Activated CD4-positive, alpha-beta T cell treated with anti-CD3 and anti-CD28 coated beads for 36 hours (primary cell): Measurements from ENCODE around the gene SNRNP200. TPM values are rescaled to one million over a fixed set of nuclear protein-coding genes. Genes with fewer than 3 reads are reported as not detected.

ENCODE experiments used
- ATAC-seq: fragments of 200-7000 bp; cut with Tn5 transposase; one replicate; pipeline ENCODE4 v1.10.0; 2021; ENCODE audit warnings: mild to moderate bottlenecking, moderate library complexity
- CTCF ChIA-PET: fragments of 350-600 bp; sonication (Branson Sonifier 250); formaldehyde crosslinking; loops from one replicate; lab custom pipeline; 2021; ENCODE audit warnings: antibody characterized with exemption; lab: Charles Lee
- POLR2A ChIA-PET: fragments of 350-600 bp; sonication (Branson Sonifier 250); formaldehyde crosslinking; loops from one replicate; lab custom pipeline; 2021; ENCODE audit warnings: antibody characterized with exemption, inconsistent platforms; lab: Charles Lee
- DNase-seq: peaks from one replicate; pipeline ENCODE4 v3.0.0-alpha.2; 2020
- H3K27ac Mint-ChIP-seq: one replicate; pipeline ENCODE4 v1.8.0; 2021; ENCODE audit warnings: mixed read lengths
- H3K27me3 Mint-ChIP-seq: one replicate; pipeline ENCODE4 v1.8.0; 2021; ENCODE audit warnings: mixed read lengths
- H3K36me3 Mint-ChIP-seq: one replicate; pipeline ENCODE4 v1.8.0; 2021; ENCODE audit warnings: low read depth, mixed read lengths
- H3K4me1 Mint-ChIP-seq: one replicate; pipeline ENCODE4 v1.8.0; 2021; ENCODE audit warnings: mixed read lengths
- H3K4me3 Mint-ChIP-seq: one replicate; pipeline ENCODE4 v1.8.0; 2021; ENCODE audit warnings: mild to moderate bottlenecking, moderate library complexity, mixed read lengths
- H3K9me3 Mint-ChIP-seq: one replicate; pipeline ENCODE4 v1.8.0; 2021; ENCODE audit warnings: low read depth, mixed read lengths
- intact Hi-C, 2 experiments: fragments of 100-400 bp; cut with DNase I in 1 of 2; cut with micrococcal nuclease in 1 of 2; formaldehyde crosslinking; loops; one replicate each; pipeline versions ENCODE4 v1.14.2 to v1.15.1; 2022 to 2024; cut with DNase I, micrococcal nuclease
- total RNA-seq, 2 experiments: library from RNA; stranded (reverse); gene quantifications; one replicate each; pipeline ENCODE4 v1.2.3, GENCODE V29; 2021

SNRNP200 gene
- total RNA-seq, 2 experiments from 2014 or later, result 176 to 198 TPM

DNA sequence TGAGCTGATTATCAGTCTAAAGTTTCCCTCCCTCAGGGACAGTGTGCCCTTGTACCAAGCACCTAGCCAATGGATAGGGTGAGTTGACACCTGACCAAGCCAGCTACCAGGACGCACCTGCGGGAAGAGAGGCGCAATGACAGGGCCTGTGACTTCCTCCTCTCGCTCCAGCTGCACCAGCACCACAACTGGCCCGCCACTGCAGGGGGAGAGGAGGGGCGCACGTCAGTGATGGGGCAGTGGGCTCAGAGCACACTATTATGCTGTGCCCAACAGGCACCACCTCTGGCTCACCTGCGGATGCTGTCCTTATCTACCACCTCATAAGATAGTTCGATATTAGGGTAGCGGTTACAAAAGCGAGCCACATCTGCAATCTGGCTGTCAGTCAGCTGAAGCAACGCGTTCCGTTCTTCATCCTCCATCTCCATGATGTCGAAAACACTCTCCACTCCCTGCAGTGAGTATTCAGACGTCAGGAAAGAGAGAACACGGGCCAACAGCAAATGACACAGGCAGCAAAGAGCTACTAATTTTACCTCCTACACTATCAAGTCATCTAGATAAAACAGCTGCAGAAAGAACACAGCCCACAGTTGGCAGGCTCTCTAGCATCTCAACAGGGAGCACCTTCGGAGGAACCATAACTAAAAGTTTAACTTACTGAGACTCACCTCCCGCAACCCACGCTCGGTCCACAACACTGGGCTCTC lies 28.4 kb downstream of the SNRNP200 start:
- no peak overlapping the region for H3K4me3 Mint-ChIP-seq
- H3K9me3 Mint-ChIP-seq, result no peaks in the 10 kb centered on the region
- DNase-seq (no peak), ATAC-seq (no peak)
- ChIA-PET POLR2A (no interaction called here), CTCF (interaction anchor here (0.6 to 1.0 kb wide), 3 partner anchors 23 to 164 kb away, joined by 3 to 4 read pairs (median 3); no protein-coding TSS in a partner anchor)
- intact Hi-C loops, result no loop called here
- H3K27ac Mint-ChIP-seq, result no peak overlapping the region
- peaks cover 65% of the 10 kb centered on the region for H3K36me3 Mint-ChIP-seq
- H3K4me1 Mint-ChIP-seq, result no peaks in the 10 kb centered on the region
- H3K27me3 Mint-ChIP-seq, result no peaks in the 10 kb centered on the region

DNA sequence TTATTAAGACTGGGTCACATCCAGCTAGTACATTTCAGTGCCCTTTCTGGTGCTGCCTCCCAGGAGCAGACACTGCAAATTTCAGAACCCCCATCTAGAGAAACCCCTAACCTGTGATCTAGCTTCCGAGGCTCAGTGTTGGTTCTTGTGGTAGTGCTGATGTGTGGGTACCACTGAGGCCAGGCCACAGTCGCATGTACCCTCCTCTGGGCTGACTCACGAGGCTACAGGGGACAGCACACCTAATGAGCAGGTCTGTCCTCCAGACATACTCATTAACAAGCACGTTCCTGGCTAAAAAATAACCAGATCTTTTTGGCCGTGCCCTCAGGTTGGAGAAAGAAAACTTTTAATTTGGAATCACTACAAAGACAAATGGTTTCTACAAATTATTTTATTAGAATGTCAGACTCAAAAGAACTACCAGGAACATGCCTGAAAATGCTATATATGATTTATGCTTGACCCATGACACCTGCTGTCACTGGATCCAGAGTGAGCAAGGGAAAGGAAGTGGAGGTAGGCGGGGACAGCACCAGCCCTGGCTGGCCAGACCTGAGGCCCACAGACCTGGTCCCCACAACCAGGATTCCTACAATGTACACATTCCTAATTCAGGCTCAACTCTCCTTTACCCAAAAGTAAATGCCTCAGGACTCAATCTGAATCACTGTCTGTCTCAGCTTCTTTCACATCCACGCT lies 30.8 kb downstream of the SNRNP200 start:
- ATAC-seq (no peak), DNase-seq (no peak)
- CTCF ChIA-PET, result interaction anchor here (0.5 to 1.7 kb wide), 3 partner anchors 20 to 457 kb away, joined by 3 read pairs; no protein-coding TSS in a partner anchor
- H3K4me3 Mint-ChIP-seq, result no peak overlapping the region
- POLR2A ChIA-PET, result no interaction called here
- intact Hi-C loops, result no loop called here
- no peaks in the 10 kb centered on the region for H3K9me3 Mint-ChIP-seq
- H3K27ac Mint-ChIP-seq, result peak overlapping the region; percentile 26
- no peaks in the 10 kb centered on the region for H3K4me1 Mint-ChIP-seq
- no peaks in the 10 kb centered on the region for H3K27me3 Mint-ChIP-seq
- H3K36me3 Mint-ChIP-seq, result peaks cover 60% of the 10 kb centered on the region

DNA sequence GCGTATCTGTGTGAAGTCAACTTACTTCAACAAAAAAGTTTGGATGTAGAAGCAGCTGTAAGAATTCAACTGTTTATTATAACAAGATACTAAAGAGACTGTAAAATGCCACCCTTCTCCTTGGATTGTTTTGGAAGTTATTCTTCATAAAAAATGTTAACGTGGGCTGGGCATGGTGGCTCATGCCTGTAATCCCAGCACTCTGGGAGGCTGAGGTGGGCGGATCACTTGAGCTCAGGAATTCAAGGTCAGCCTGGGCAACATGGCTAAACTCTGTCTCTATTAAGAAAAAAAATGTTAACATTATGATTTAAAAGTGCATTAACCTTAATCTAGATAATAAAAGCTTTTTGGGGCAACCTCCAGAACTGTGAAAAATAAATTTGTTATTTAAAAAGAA lies 31.6 kb downstream of the SNRNP200 start:
- Mint-ChIP-seq H3K27me3 (no peaks in the 10 kb centered on the region), H3K9me3 (no peaks in the 10 kb centered on the region), H3K36me3 (peaks cover 59% of the 10 kb centered on the region), H3K4me1 (peaks cover 3% of the 10 kb centered on the region), H3K4me3 (no peak overlapping the region), H3K27ac (no peak overlapping the region)
- POLR2A ChIA-PET, result interaction anchor here (0.7 kb wide), 1 partner anchor 23 kb away, joined by 3 read pairs; no protein-coding TSS in a partner anchor
- ATAC-seq (no peak), DNase-seq (no peak)
- intact Hi-C loops, result loop anchor here in 1 of 2 experiments (2.0 kb wide), 1 partner anchor 15 kb away; no protein-coding TSS in a partner anchor
- CTCF ChIA-PET, result interaction anchor here (1.0 to 1.7 kb wide), 2 partner anchors 19 to 24 kb away, joined by 3 read pairs; no protein-coding TSS in a partner anchor

DNA sequence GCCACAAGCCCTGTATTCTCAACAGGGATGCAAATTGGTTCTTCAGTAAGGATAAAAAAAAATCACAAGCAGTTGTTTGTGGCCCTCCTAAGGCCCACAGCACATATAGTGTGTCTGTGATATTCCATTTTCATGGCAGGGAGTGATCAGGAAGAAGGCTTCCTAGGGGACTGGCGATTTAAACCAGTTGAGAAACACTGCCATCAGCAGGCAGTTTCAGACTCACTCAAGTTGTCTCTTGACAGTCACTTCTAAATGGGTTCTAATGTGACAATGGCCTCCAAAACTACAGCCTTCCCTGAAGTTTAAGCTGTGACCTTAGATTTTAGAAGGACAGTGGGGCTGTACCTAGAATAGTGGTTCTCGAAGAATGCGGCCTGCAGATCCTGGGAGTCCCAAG lies 33.4 kb downstream of the SNRNP200 start:
- CTCF ChIA-PET, result interaction anchor here (0.6 to 1.0 kb wide), 5 partner anchors 29 to 198 kb away, joined by 3 read pairs; partner anchors contain the start of gene STARD7
- no peak for ATAC-seq
- Mint-ChIP-seq H3K27ac (no peak overlapping the region), H3K4me1 (peaks cover 20% of the 10 kb centered on the region), H3K4me3 (no peak overlapping the region), H3K36me3 (peaks cover 58% of the 10 kb centered on the region), H3K9me3 (no peaks in the 10 kb centered on the region), H3K27me3 (no peaks in the 10 kb centered on the region)
- no peak for DNase-seq
- intact Hi-C loops, result loop anchor here in 1 of 2 experiments (2.0 kb wide), 1 partner anchor 17 kb away; no protein-coding TSS in a partner anchor
- POLR2A ChIA-PET, result no interaction called here

DNA sequence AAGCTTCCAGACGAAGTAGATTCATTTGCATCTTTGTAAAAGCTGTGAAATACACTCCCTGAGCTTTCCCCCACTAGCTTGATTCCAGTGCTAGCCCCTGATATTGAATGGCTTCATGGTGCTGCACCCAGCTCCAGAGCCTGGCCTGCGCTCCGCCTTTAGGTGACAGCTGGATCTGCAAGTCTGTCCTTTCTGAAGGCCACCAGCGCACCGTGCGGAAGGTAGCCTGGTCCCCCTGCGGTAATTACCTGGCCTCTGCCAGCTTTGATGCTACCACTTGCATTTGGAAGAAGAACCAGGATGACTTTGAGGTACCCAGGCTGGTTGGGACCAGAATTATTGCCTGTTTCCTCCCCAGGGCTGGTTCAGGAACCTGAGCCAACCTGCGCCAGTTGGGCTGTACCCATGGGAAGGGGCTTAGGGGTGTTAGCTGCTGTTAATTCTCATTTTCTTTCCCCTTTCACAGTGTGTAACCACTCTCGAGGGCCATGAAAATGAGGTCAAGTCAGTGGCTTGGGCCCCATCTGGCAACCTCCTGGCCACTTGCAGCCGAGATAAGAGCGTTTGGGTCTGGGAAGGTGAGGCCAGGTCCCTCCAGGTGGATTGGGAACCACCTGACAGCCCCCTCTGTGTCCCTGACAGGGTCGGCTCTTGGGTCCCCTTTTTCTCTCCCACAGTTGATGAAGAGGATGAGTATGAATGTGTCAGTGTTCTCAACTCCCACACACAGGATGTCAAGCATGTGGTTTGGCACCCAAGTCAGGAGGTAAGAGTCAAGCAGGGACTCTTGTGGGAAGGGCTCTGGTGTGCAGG lies 38.0 kb downstream of the SNRNP200 start:
- no peaks in the 10 kb centered on the region for H3K9me3 Mint-ChIP-seq
- ChIA-PET POLR2A (interaction anchor here (0.5 to 1.2 kb wide), 6 partner anchors 25 to 269 kb away, joined by 3 to 7 read pairs (median 4); partner anchors contain the start of gene ARID5A), CTCF (interaction anchor here (0.6 to 1.9 kb wide), 12 partner anchors 16 to 275 kb away, joined by 3 to 10 read pairs (median 5); partner anchors contain the start of genes ASTL and STARD7)
- ATAC-seq (peak; percentile 33), DNase-seq (peak; percentile 78)
- H3K27ac Mint-ChIP-seq, result peak overlapping the region; percentile 92
- peak overlapping the region; percentile 99 for H3K4me3 Mint-ChIP-seq
- H3K27me3 Mint-ChIP-seq, result no peaks in the 10 kb centered on the region
- peaks cover 39% of the 10 kb centered on the region for H3K36me3 Mint-ChIP-seq
- H3K4me1 Mint-ChIP-seq, result peaks cover 45% of the 10 kb centered on the region
- intact Hi-C loops, result loop anchor here (2.0 to 10.0 kb wide), 9 partner anchors 57 to 1397 kb away; partner anchors contain the start of genes ACTR1B (in 1 of the 2), ADRA2B (in 1 of the 2), ANKRD36C (in 1 of the 2) and C2orf92 (in 1 of the 2)

DNA sequence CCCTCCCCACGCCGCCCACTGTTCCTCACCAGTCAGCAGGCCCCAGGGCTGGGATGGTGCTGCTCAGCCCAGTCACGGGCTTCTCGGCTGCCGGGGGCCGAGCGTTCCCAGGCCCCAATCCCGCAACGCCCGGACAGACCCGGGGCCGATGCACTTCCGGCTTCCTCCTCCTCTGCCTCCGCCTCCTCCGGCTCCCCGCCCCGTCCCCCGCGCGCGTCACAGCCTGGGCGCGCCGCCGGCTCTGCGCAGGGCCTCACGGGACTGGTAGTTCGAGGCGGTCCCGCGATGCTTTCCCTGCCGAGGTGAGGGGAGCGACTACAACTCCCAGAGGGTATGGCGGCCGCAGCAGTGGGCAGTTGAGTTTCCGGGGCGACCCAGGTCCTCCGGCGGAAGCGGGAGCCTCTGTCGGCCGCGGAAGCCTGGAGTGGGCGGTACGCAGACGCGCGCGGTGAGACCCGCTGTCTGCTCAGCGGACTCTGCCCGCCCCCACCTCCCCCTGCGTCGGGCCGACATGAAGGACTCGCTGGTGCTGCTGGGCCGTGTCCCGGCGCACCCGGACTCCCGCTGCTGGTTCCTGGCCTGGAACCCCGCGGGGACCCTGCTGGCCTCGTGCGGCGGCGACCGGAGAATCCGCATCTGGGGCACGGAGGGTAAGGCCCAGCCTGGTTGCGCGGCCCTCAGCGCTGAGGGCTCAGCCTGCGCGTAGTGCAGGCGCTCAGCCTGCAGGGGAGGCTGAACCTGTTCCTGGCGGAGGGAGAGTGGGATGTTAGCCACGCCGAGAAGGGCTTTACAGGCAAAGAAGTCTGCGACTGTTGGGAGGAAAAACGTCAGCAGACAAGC lies 39.3 kb downstream of the SNRNP200 start, which contains the start of the genes CIAO1 and TMEM127:
Gene CIAO1 (plus strand): TSS at position 386 of the 840 bp plus-strand sequence. CDS start 126 bp downstream, at position 512.
Gene TMEM127 (minus strand): TSS at position 158 of the 840 bp plus-strand sequence. CDS start 616 bp downstream, outside the sequence.
- Mint-ChIP-seq H3K27ac (peak within 1 kb of the TSS; percentile 99), H3K4me3 (peak within 1 kb of the TSS; percentile 99), H3K9me3 (no peaks in the 10 kb centered on the region), H3K36me3 (peaks cover 35% of the 10 kb centered on the region), H3K27me3 (no peaks in the 10 kb centered on the region), H3K4me1 (peaks cover 57% of the 10 kb centered on the region)
- ChIA-PET CTCF (interaction anchor here (0.7 to 1.9 kb wide), 7 partner anchors 14 to 127 kb away, joined by 3 to 10 read pairs (median 6); partner anchors contain the start of genes ASTL and STARD7), POLR2A (interaction anchor here (1.2 kb wide), 1 partner anchor 65 kb away, joined by 5 read pairs; no protein-coding TSS in a partner anchor)
- DNase-seq (peak; percentile 99), ATAC-seq (peak; percentile 94)
- intact Hi-C loops, result loop anchor here (1.0 to 10.0 kb wide), 24 partner anchors 24 to 1399 kb away; partner anchors contain the start of genes ADRA2B (in 2 of the 2), SNRNP200 (in 2 of the 2), STARD7 (in 2 of the 2) and ACTR1B (in 1 of the 2)

DNA sequence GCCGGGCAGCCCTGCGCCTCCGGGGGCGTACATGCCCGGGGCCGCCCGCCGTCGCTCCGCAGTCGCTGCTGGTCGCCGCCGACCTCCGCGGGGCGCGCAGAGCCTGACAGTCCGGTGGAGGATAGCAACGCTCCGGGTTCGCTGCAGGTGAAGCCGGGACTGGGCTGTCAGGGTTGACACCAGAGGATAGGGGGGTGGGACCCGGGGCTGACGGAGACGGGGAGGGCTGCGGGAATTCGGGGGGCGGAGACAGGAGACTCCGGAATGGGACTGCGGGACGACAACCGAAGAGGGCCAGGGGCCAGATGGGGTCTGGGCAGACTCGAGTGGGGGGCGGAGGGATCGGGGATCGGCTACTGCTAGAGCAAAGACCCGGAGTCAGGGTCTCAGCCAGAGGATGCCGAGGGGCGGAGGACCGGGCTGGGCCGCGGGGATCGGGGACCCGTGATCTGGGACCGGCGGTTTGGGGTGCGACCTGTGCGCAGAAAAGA lies 40.0 kb downstream of the SNRNP200 start:
- ChIA-PET CTCF (interaction anchor here (1.9 kb wide), 1 partner anchor 10 kb away, joined by 12 read pairs; no protein-coding TSS in a partner anchor), POLR2A (no interaction called here)
- no peaks in the 10 kb centered on the region for H3K9me3 Mint-ChIP-seq
- peaks cover 39% of the 10 kb centered on the region for H3K36me3 Mint-ChIP-seq
- ATAC-seq, result peak; percentile 7
- intact Hi-C loops, result loop anchor here (5.0 to 10.0 kb wide), 5 partner anchors 77 to 1399 kb away; partner anchors contain the start of genes ACTR1B (in 1 of the 2), ADRA2B (in 1 of the 2), ANKRD36C (in 1 of the 2) and C2orf92 (in 1 of the 2)
- peak; percentile 58 for DNase-seq
- H3K4me1 Mint-ChIP-seq, result peaks cover 63% of the 10 kb centered on the region
- H3K27me3 Mint-ChIP-seq, result no peaks in the 10 kb centered on the region
- peak overlapping the region; percentile 99 for H3K4me3 Mint-ChIP-seq
- H3K27ac Mint-ChIP-seq, result no peak overlapping the region

DNA sequence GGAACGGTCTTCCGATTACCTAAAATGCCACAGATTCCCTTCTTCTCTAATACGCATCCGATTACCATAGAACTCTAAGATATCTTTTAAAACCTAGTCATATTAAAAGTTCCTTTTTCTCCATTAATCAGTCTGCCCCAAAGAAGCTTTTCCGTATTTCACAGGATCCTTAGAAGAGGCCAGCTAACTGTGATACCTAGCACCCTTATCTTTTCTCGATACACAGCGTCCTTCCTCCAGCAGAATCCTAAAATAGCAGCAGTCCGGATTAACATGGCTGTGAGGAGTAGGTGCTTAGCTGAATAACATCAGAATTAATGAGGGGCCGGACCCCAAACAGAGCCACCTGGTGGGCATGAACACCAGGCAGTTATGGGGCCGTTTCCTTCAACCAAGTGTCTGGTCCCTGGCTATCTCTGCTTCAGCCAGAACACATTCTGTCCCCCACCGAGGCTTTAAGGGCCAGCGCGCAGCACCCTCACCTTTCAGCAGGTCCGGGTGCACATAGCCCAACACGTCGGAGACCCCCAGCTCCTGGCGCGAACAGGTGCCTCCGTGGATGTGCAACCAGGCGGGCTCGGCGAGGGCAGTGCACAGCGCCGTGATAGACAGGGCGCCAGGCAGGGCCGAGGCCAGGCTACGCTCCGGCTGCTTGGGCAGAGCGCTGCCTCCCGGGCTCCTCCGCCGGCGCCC lies 40.5 kb downstream of the SNRNP200 start:
- Mint-ChIP-seq H3K4me1 (peaks cover 69% of the 10 kb centered on the region), H3K4me3 (peak overlapping the region; percentile 99), H3K27me3 (no peaks in the 10 kb centered on the region), H3K9me3 (no peaks in the 10 kb centered on the region), H3K27ac (peak overlapping the region; percentile 61), H3K36me3 (peaks cover 40% of the 10 kb centered on the region)
- intact Hi-C loops, result loop anchor here (5.0 to 10.0 kb wide), 5 partner anchors 77 to 1400 kb away; partner anchors contain the start of genes ACTR1B (in 1 of the 2), ADRA2B (in 1 of the 2), ANKRD36C (in 1 of the 2) and C2orf92 (in 1 of the 2)
- ATAC-seq, result peak; percentile 0
- DNase-seq, result peak; percentile 52
- ChIA-PET POLR2A (interaction anchor here (0.9 kb wide), 1 partner anchor 58 kb away, joined by 3 read pairs; no protein-coding TSS in a partner anchor), CTCF (interaction anchor here (0.7 to 1.9 kb wide), 4 partner anchors 9 to 59 kb away, joined by 3 to 12 read pairs (median 3); partner anchors contain the start of gene STARD7)
